ENCODE data around the gene SF3A2. TPM values are rescaled to one million over a fixed set of nuclear protein-coding genes. Genes with fewer than 3 reads are reported as not detected.

Gene SF3A2
- total RNA-seq, 1 donor from 2014 or later: 65.0 TPM

DNA sequence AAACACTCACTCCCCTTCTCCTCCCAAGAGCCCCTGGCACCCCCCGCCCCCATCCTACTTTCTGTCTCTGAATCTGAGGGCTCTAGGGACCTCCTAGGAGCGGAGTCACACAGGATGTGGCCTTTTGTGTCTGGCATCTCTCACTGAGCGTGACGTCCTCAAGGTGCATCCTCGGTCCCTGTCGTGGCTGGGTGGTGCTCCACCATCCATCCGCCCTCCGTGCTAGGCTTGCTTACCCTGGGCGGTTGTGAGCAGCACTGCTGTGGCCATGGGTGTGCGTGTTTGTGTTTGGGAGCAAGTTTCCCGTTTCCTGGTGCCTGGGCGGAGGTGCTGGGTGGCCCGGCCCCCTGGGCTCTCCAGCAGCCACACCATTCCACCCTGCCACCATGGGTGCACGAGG is 12.7 kb upstream of the SF3A2 start:
- ATAC-seq (no peak), DNase-seq (ENCODE audit: low spot score) (no peak)
- intact Hi-C loops (cut with DNase I): no loop called here

GRCh38 chr19:2224754-2225349 is 11.8 kb upstream of the SF3A2 start:
- DNase-seq (ENCODE audit: low spot score): no peak
- intact Hi-C loops (cut with DNase I): no loop called here
- ATAC-seq: no peak

- DNase-seq (ENCODE audit: low spot score) (no peak), ATAC-seq (no peak)
- intact Hi-C loops (cut with DNase I): no loop called here
Observed at GRCh38 chr19:2225415-2226050, 11.1 kb upstream of the SF3A2 start.

GRCh38 chr19:2226051-2226839 is 10.4 kb upstream of the SF3A2 start:
- no peak for DNase-seq (ENCODE audit: low spot score)
- ATAC-seq: no peak
- intact Hi-C loops (cut with DNase I): no loop called here

GRCh38 chr19:2226840-2227360 is 9.7 kb upstream of the SF3A2 start:
- intact Hi-C loops (cut with DNase I): no loop called here
- ATAC-seq (no peak), DNase-seq (ENCODE audit: low spot score) (no peak)

- no peak for DNase-seq (ENCODE audit: low spot score)
- intact Hi-C loops (cut with DNase I): no loop called here
- ATAC-seq: no peak
Observed at GRCh38 chr19:2227415-2228156, 9.0 kb upstream of the SF3A2 start.

DNA sequence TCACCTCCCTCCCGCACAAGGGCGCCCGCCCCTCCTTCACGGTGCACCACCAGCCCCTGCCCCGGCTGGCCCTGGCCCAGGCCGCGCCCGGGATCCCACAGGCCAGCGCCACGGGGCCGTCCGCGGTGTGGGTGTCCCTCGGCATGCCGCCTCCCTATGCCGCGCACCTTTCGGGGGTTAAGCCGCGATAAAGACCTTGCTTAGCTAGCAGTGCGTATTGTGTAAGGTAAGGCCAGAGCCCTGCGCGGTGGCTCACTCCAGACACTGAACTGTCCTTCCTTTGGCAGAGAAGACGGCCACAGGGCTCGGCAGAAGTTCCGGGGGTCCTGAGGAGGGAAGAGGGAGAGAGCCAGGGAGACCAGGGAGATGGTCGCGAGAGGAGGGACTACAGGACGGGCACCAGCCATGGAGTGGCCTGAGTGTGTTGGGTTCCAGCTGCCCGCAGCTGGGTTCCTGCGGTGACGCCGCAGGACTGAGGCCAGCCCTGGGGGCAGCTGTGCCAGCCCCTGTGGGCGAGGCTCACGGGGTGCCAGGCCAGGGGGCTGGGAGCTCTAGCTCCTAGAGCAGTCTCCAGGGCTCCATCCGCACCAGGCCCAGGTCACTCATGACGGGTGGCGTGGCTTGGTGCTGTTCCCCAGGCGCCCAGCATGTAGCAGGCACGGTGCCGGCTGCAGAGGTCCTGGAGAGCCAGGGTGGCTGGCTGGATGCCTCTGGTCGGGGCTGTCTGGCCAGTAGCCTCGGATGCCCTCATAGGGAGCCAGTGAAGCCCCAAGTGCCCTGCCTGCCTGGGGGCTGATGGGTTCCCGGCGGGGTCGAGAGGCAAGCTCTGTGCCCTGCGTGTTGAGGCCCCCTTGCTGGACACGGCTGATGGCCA is 8.2 kb upstream of the SF3A2 start:
- intact Hi-C loops (cut with DNase I): no loop called here
- ATAC-seq (no peak), DNase-seq (ENCODE audit: low spot score) (no peak)

DNA sequence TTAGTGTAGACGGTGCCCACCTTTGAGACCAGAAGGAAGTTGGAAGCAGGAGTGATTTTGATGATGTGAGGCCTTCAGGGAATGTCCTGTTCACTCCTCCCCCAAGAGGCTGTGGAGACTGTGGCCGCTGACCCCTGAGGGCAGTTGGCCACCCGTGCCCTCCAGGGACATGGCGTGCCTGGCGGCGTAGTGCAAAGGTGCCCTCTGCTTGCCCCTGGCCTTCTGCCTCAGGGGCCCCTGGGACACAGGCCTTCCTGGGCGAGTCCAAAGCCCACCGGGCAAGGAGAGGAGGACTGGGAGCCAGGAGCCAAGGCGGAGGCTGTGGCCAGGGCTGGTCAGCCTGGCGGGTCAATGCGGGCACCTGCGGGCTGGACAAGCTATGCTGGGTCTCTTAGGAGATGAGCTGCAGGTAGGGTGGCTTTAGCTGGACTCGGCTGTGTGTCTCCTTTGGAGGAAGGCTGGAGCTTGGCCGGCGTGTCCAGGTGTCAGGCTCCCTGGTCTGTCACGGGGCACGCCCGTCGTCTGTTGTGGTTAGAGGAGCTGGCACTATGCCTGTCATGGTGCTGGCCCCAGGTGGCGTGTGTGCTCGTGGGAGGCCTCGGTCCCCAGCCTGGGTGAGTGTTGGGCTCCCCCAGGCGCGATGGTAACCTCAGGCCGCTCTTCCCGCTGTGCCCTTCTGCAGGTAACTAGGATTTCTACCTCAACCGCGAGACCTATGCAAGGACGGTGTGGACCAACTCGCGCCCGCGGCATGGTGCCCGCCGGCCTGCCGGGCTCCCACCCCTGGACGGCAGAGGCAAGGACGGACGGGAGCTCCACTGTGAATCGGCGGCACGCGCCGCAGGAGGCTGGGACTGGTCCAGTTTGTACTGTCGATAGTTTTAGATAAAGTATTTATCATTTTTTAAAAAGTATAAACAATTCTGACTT is 7.3 kb upstream of the SF3A2 start:
- ATAC-seq: no peak
- intact Hi-C loops (cut with DNase I): loop anchor here (5.0 kb wide), 1 partner anchor 62 kb away; no protein-coding TSS in a partner anchor
- no peak for DNase-seq (ENCODE audit: low spot score)

- intact Hi-C loops (cut with DNase I): loop anchor here (5.0 kb wide), 1 partner anchor 63 kb away; no protein-coding TSS in a partner anchor
- no peak for ATAC-seq
- DNase-seq (ENCODE audit: low spot score): no peak
Observed at GRCh38 chr19:2230033-2230531, 6.5 kb upstream of the SF3A2 start.

DNA sequence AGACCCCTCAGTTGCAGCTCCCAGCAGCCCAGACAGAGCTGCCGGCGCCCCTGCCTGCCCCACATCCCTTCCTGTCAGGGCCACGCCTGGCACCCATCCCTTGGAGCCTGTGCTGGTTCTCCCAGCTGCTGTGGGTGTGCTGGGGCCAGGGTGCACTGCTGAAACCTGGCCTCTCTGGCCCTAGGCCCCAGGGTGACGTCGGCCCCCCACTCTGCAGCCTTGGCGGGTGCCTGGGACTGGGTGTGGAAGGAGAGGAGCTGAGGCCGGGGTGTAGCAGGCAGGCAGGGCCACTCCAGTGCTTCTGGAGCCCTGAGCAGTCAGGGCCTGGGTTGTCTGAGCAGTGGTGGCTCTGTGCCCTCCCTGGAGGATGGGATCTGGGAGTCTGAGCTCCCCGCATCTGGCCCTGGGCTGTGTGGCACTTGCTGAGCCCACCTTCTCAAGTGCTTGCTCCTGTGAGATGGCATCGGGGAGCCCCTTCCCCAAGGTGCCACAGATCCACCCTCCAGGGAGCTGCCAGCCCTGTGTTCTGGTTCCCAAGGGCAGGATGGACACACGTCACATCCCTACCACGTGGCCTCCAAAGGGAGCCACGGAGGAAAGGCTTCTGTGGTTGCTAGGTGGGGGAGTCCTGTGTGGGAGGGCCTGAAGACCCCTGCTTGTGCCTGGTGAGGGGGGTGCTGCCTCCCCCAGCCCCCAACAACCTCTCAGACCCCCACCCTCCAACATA is 5.7 kb upstream of the SF3A2 start:
- intact Hi-C loops (cut with DNase I): loop anchor here (5.0 kb wide), 1 partner anchor 64 kb away; no protein-coding TSS in a partner anchor
- DNase-seq (ENCODE audit: low spot score) (no peak), ATAC-seq (peak; percentile 37)

DNA sequence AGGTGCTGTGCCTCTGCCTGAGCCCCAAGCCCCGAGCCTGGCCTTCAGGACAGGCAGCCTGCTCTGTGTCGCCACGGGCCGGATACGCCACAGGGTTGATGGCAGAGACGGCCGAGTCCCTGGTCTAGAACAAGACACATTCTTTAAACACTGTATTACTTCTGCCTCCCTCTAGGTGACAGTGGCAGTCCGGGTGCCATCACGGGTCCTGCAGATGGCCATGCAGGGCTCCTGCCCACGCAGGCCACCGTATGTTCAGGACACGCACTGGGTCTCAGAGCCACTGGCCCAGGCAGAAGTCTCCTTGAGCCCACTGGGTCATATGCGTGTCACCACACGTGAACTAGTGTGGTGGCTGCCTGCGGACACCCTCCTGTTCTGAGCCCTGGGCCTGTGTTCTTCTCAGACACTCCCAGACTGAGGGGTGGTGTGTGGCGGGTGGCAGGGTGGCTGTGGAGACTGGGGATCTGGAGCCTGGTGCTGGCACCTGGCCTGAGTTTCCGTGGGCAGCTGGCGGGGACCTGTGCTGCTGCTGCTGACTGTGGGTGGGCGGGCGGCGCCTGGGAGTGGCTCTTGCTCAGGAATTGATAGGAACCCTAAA is 4.9 kb upstream of the SF3A2 start:
- ATAC-seq (no peak), DNase-seq (ENCODE audit: low spot score) (no peak)
- intact Hi-C loops (cut with DNase I): loop anchor here (5.0 kb wide), 1 partner anchor 64 kb away; no protein-coding TSS in a partner anchor

DNA sequence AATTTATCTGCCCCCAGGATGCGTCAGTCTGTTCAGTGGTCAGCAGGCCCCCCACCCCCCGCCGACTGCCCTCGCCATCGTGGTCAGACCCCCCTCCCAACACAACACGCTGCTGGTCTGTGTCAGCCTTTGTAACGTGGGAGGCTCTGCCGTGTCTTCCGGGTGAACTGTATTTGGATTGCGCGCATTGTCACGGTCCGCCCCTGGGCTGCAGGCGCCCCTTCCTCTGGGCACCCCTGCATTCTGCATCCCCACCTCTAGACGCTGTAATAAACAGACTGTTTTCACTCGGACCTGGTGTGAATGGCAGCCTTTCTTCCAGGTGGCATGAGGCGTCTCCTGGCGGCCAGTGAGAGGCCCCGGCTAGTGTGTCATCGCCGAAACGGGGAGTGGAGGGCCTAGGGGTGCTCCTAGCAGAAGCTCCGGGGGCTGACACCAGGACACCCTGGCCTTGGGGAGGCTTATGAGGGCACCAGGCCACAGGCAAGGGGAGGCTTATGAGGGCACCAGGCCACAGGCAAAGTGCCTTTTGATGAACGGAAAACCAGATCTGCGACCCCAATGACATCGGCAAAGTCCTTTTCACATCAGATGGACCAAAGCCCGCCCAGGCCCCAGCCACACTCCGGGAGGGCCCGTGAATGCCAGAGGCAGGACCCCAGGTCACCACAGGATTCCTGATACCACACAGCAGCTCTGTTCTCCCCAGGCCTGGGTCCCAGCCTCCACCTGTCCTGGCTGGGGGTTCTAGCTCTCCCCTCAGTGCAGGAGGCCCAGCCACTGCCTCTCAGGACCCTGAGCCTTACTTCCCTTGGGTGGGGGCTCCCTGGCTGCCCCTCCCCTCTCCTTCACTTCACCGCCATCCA is 4.1 kb upstream of the SF3A2 start:
- intact Hi-C loops (cut with DNase I): loop anchor here (5.0 kb wide), 1 partner anchor 65 kb away; no protein-coding TSS in a partner anchor
- ATAC-seq (no peak), DNase-seq (ENCODE audit: low spot score) (no peak)

- DNase-seq (ENCODE audit: low spot score) (no peak), ATAC-seq (no peak)
- intact Hi-C loops (cut with DNase I): loop anchor here (5.0 kb wide), 1 partner anchor 66 kb away; no protein-coding TSS in a partner anchor
Observed at GRCh38 chr19:2233601-2234280, 2.9 kb upstream of the SF3A2 start.

DNA sequence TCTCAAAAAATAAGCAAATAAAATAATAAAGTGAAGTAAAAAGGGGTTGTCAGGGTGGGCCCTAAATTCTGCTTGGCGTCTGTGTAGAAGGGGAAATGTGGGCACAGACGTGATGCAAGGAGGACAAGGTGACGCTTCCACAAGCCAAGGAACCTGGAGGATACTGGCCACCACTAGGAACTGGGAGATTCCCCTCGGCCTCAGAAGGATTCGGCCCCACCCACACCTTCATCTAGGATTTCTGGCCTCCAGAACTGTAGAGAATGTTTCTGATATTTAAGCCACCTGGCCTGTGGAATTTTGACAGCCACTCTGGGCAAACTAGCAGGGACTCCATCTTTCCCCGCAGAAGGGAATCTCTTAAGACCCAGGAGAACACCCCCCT is 1.6 kb upstream of the SF3A2 start:
- ATAC-seq (no peak), DNase-seq (ENCODE audit: low spot score) (no peak)
- intact Hi-C loops (cut with DNase I): loop anchor here (5.0 kb wide), 1 partner anchor 68 kb away; no protein-coding TSS in a partner anchor

Measured in sciatic nerve (tissue), 2 donors.